Calu3 (cell line): ENCODE measurements around the gene FBXO28. TPM values are rescaled to one million over a fixed set of nuclear protein-coding genes. Genes with fewer than 3 reads are reported as not detected.
A peak's percentile ranks its signal among the peaks of the same experiment; 100 is the strongest.
"Not testable (repeated sequence)": the region's sequence is repeated elsewhere in the genome, so short reads cannot be mapped to it uniquely, and the experiment has no call there.

Experiments used
- BruUV-seq: library from RNA; stranded (reverse); fragments of 400-500 nt; replicated peaks from 2 replicates; lab custom pipeline; 2021; lab: Mats Ljungman, UMichigan
- CTCF ChIA-PET: fragments of 300-600 bp; sonication (Branson Sonifier 250); formaldehyde crosslinking; loops from one replicate; lab custom pipeline; 2022; ENCODE audit warnings: antibody characterized with exemption; lab: Charles Lee
- DNase-seq: peaks from one replicate; pipeline ENCODE4 v3.0.0; 2022
- H3K27ac Mint-ChIP-seq: one replicate; pipeline ENCODE4 v1.8.0; 2022; ENCODE audit warnings: mixed read lengths; ENCODE audit not compliant: unreplicated experiment
- H3K27me3 Mint-ChIP-seq: one replicate; pipeline ENCODE4 v1.8.0; 2022; ENCODE audit warnings: mixed read lengths; ENCODE audit not compliant: unreplicated experiment
- H3K36me3 Mint-ChIP-seq: one replicate; pipeline ENCODE4 v1.8.0; 2022; ENCODE audit warnings: mild to moderate bottlenecking, moderate library complexity, mixed read lengths; ENCODE audit not compliant: insufficient read depth, unreplicated experiment
- H3K4me1 Mint-ChIP-seq: one replicate; pipeline ENCODE4 v1.8.0; 2022; ENCODE audit warnings: mild to moderate bottlenecking, low read depth, mixed read lengths; ENCODE audit not compliant: unreplicated experiment
- H3K4me3 Mint-ChIP-seq: one replicate; pipeline ENCODE4 v1.8.0; 2022; ENCODE audit warnings: mild to moderate bottlenecking, low read depth, moderate library complexity, mixed read lengths; ENCODE audit not compliant: unreplicated experiment
- H3K9me3 Mint-ChIP-seq: one replicate; pipeline ENCODE4 v1.8.0; 2022; ENCODE audit warnings: low read depth, mixed read lengths; ENCODE audit not compliant: unreplicated experiment
- CTCF ChIP-seq: fragments of 200-600 bp; IDR thresholded peaks from one replicate; pipeline ENCODE4 v1.8.0; 2022; ENCODE audit warnings: antibody characterized with exemption; ENCODE audit not compliant: unreplicated experiment
- intact Hi-C: fragments of 100-400 bp; cut with micrococcal nuclease; formaldehyde crosslinking; loops from one replicate; pipeline ENCODE4 v1.10.0; 2022; ENCODE audit not compliant: unreplicated experiment
- total RNA-seq: library from RNA; stranded (reverse); gene quantifications from 2 replicates; pipeline ENCODE4 v1.2.3, GENCODE V29; 2022

FBXO28 gene
- total RNA-seq, 1 experiment from 2014 or later = 100 TPM

- H3K9me3 Mint-ChIP-seq = no peaks in the 10 kb centered on the region
- DNase-seq = no peak
- no peak overlapping the region for H3K27ac Mint-ChIP-seq
- no peak overlapping the region for H3K4me3 Mint-ChIP-seq
- CTCF ChIA-PET = no interaction called here
- H3K36me3 Mint-ChIP-seq = peaks cover 5% of the 10 kb centered on the region
- intact Hi-C loops = no loop called here
- H3K27me3 Mint-ChIP-seq = no peaks in the 10 kb centered on the region
- BruUV-seq = no TSS peak
- H3K4me1 Mint-ChIP-seq = peaks cover 28% of the 10 kb centered on the region
- no peak for TF ChIP-seq CTCF
These were observed 87.5 kb downstream of the FBXO28 start for GRCh38 chr1:224201383-224201782.

GRCh38 chr1:224201853-224202252 is 87.9 kb downstream of the FBXO28 start:
- no peak overlapping the region for H3K27ac Mint-ChIP-seq
- no peaks in the 10 kb centered on the region for H3K27me3 Mint-ChIP-seq
- no peak overlapping the region for H3K4me3 Mint-ChIP-seq
- H3K9me3 Mint-ChIP-seq = no peaks in the 10 kb centered on the region
- peaks cover 28% of the 10 kb centered on the region for H3K4me1 Mint-ChIP-seq
- peaks cover 5% of the 10 kb centered on the region for H3K36me3 Mint-ChIP-seq
- intact Hi-C loops = no loop called here
- BruUV-seq = no TSS peak
- no peak for TF ChIP-seq CTCF
- no peak for DNase-seq
- CTCF ChIA-PET = no interaction called here

GRCh38 chr1:224203243-224204016 is 89.5 kb downstream of the FBXO28 start:
- Mint-ChIP-seq H3K27ac (no peak overlapping the region), H3K9me3 (no peaks in the 10 kb centered on the region)
- TF ChIP-seq CTCF = no peak

GRCh38 chr1:224205438-224205840 is 91.5 kb downstream of the FBXO28 start:
- intact Hi-C loops = no loop called here

More at GRCh38 chr1:224203243-224204016, 89.5 kb downstream of the FBXO28 start:
- CTCF ChIA-PET = interaction anchor here (0.6 to 0.9 kb wide), 3 partner anchors 34 to 413 kb away, joined by 3 to 5 read pairs (median 3); no protein-coding TSS in a partner anchor
- Mint-ChIP-seq H3K4me3 (no peak overlapping the region), H3K4me1 (peaks cover 28% of the 10 kb centered on the region), H3K36me3 (peaks cover 5% of the 10 kb centered on the region), H3K27me3 (no peaks in the 10 kb centered on the region)
- no TSS peak for BruUV-seq
- intact Hi-C loops = no loop called here
- peak; percentile 30 for DNase-seq

GRCh38 chr1:224205931-224206538 is 92.1 kb downstream of the FBXO28 start:
- DNase-seq, BruUV-seq, intact Hi-C loops, H3K27me3 Mint-ChIP-seq, H3K36me3 Mint-ChIP-seq, H3K9me3 Mint-ChIP-seq: not testable (repeated sequence)
- Mint-ChIP-seq H3K27ac (peak overlapping the region; percentile 83), H3K4me1 (peaks cover 18% of the 10 kb centered on the region), H3K4me3 (peak overlapping the region; percentile 41)
- CTCF ChIA-PET = interaction anchor here (0.9 kb wide), 1 partner anchor 35 kb away, joined by 3 read pairs; no protein-coding TSS in a partner anchor

More at GRCh38 chr1:224205438-224205840, 91.5 kb downstream of the FBXO28 start:
- H3K9me3 Mint-ChIP-seq = no peaks in the 10 kb centered on the region
- CTCF ChIA-PET = interaction anchor here (0.6 to 0.9 kb wide), 3 partner anchors 8 to 36 kb away, joined by 3 to 4 read pairs (median 4); no protein-coding TSS in a partner anchor
- BruUV-seq = no TSS peak
- TF ChIP-seq CTCF = no peak
- H3K4me3 Mint-ChIP-seq = peak overlapping the region; percentile 41
- H3K27ac Mint-ChIP-seq = peak overlapping the region; percentile 83
- peaks cover 5% of the 10 kb centered on the region for H3K36me3 Mint-ChIP-seq
- no peaks in the 10 kb centered on the region for H3K27me3 Mint-ChIP-seq
- peaks cover 18% of the 10 kb centered on the region for H3K4me1 Mint-ChIP-seq
- no peak for DNase-seq
